Sigmoid colon (tissue), 7 donors: Measurements from ENCODE around the gene ALG10. TPM values are rescaled to one million over a fixed set of nuclear protein-coding genes. Genes with fewer than 3 reads are reported as not detected.
"Not testable (repeated sequence)": the region's sequence is repeated elsewhere in the genome, so short reads cannot be mapped to it uniquely, and the experiment has no call there.

ENCODE experiments used
- DNase-seq: peaks from one replicate; pipeline ENCODE4 v3.0.0-alpha.2; 2019
- H3K27ac ChIP-seq, 4 donors: fragments of 200-600 bp; sonication (generic); one replicate each; pipeline ENCODE4 v1.5.1; 2016 to 2019; ENCODE audit warnings: mild to moderate bottlenecking in 1 of 4
- H3K27me3 ChIP-seq, 3 donors: fragments of 200-600 bp; sonication (generic); one replicate each; pipeline ENCODE4 v1.5.1; 2019; ENCODE audit warnings: mild to moderate bottlenecking in 1 of 3
- H3K36me3 ChIP-seq, 4 donors: fragments of 200-600 bp; sonication (generic); one replicate each; pipeline ENCODE4 v1.5.1; 2016 to 2019
- H3K4me1 ChIP-seq, 4 donors: fragments of 200-600 bp; sonication (generic); one replicate each; pipeline ENCODE4 v1.5.1; 2017 to 2019
- H3K4me3 ChIP-seq, 4 donors: fragments of 200-600 bp; sonication (generic); one replicate each; pipeline ENCODE4 v1.5.1; 2017 to 2019; ENCODE audit warnings: mild to moderate bottlenecking in 2 of 4, moderate library complexity in 1 of 4
- H3K9me3 ChIP-seq, 4 donors: fragments of 200-600 bp in 3 of 4; sonication (generic) in 3 of 4; one replicate each; pipeline versions ENCODE4 v1.5.1 to v1.6.1; 2013 to 2019
- CTCF ChIP-seq, 4 experiments: fragments of 450-650 bp in 3 of 4; fragments of 200-600 bp in 1 of 4; IDR thresholded peaks; one replicate each; pipeline ENCODE4 v1.5.1; 2016 to 2019; ENCODE audit warnings: antibody characterized with exemption in 4 of 4, mild to moderate bottlenecking in 3 of 4, moderate library complexity in 2 of 4
- EP300 ChIP-seq, 4 donors: sonication (generic); formaldehyde crosslinking; IDR thresholded peaks; one replicate each; pipeline ENCODE4 v1.6.1; 2017; ENCODE audit warnings: antibody characterized with exemption in 4 of 4
- POLR2A ChIP-seq, 2 donors: fragments of 450-650 bp; IDR thresholded peaks; one replicate each; pipeline ENCODE4 v1.6.1; 2016; ENCODE audit warnings: antibody characterized with exemption in 2 of 2, mild to moderate bottlenecking in 2 of 2, moderate library complexity in 2 of 2
- POLR2AphosphoS5 ChIP-seq, 4 donors: sonication (generic); formaldehyde crosslinking; IDR thresholded peaks; one replicate each; pipeline ENCODE4 v1.6.1; 2017; ENCODE audit warnings: antibody characterized with exemption in 4 of 4
- WGBS, 2 donors: extraction: QIAGEN DNeasy Blood & Tissue Kit; methylation state at CpG; one replicate each; pipeline ENCODE4 v1.1.7; 2013; 5-methylcytosine and 5-hydroxymethylcytosine counted together
- intact Hi-C: fragments of 100-400 bp; cut with DNase I; formaldehyde crosslinking; loops from one replicate; pipeline ENCODE4 v1.15.1; 2023
- polyA plus RNA-seq, 3 donors: library from polyadenylated mRNA; stranded (reverse); fragments of 200-250 nt; gene quantifications; one replicate each; pipeline ENCODE4 v1.2.3, GENCODE V29; 2013
- total RNA-seq, 4 donors: library from RNA; depleted of rRNA; stranded (reverse); fragments of >200 nt; gene quantifications; one replicate each; pipeline ENCODE4 v1.1.0, GENCODE V29; 2016
- donor health status: healthy with polysubstance abuse.
- donor health status: Bipolar disorder and iron deficiency.
- donor health status: healthy.

ALG10 gene
- total and polyA plus RNA-seq, 7 donors, result 1.6 to 7.9 (median 4.3) TPM; not detected in 1

GRCh38 chr12:34030591-34030990 is 8.3 kb downstream of the ALG10 start:
- intact Hi-C loops, result no loop called here
- WGBS, 2 donors, result 91 to 92% methylated on average over 4 of the region's 4 CpGs
- no peak for TF ChIP-seq POLR2A (IDR thresholded peaks at IDR 0.05)
- TF ChIP-seq CTCF (IDR thresholded peaks at IDR 0.05), result no peak
- no peak for TF ChIP-seq EP300 (IDR thresholded peaks at IDR 0.05)
- no peak for TF ChIP-seq POLR2AphosphoS5 (IDR thresholded peaks at IDR 0.05)

GRCh38 chr12:34033628-34034296 is 11.5 kb downstream of the ALG10 start:
- DNase-seq, result no peak
- Histone ChIP-seq H3K36me3 (no peaks in the 10 kb centered on the region), H3K4me1 (no peaks in the 10 kb centered on the region), H3K4me3 (no peak overlapping the region), H3K27me3 (no peaks in the 10 kb centered on the region), H3K9me3 (no peaks in the 10 kb centered on the region), H3K27ac (no peak overlapping the region)
- TF ChIP-seq CTCF (IDR thresholded peaks at IDR 0.05) (peak in 1 of 4 experiments; percentile 33), POLR2AphosphoS5 (IDR thresholded peaks at IDR 0.05) (no peak)
- 34% methylated on average over 1 of the region's 1 CpG for WGBS, 2 donors
- intact Hi-C loops, result no loop called here

More at GRCh38 chr12:34030591-34030990, 8.3 kb downstream of the ALG10 start:
- Histone ChIP-seq H3K36me3 (peaks cover 0 to 10% (median 2%) of the 10 kb centered on the region in 4 donors), H3K4me1 (no peaks in the 10 kb centered on the region), H3K27ac (no peak overlapping the region), H3K27me3 (no peaks in the 10 kb centered on the region), H3K9me3 (no peaks in the 10 kb centered on the region), H3K4me3 (no peak overlapping the region)
- DNase-seq, result no peak

GRCh38 chr12:34038357-34038756 is 16.1 kb downstream of the ALG10 start:
- intact Hi-C loops, H3K4me3 ChIP-seq, H3K36me3 ChIP-seq, H3K4me1 ChIP-seq, H3K27me3 ChIP-seq, DNase-seq, H3K27ac ChIP-seq, H3K9me3 ChIP-seq: not testable (repeated sequence)
- 68 to 92% methylated on average over 3 of the region's 3 CpGs for WGBS, 2 donors

GRCh38 chr12:34046570-34046969 is 24.3 kb downstream of the ALG10 start:
- no peaks in the 10 kb centered on the region for H3K36me3 ChIP-seq
- H3K4me1 ChIP-seq, result no peaks in the 10 kb centered on the region
- no peak overlapping the region for H3K27ac ChIP-seq
- no peak overlapping the region for H3K4me3 ChIP-seq
- DNase-seq, result no peak
- H3K27me3 ChIP-seq, result no peaks in the 10 kb centered on the region
- TF ChIP-seq EP300 (IDR thresholded peaks at IDR 0.05), result no peak
- TF ChIP-seq POLR2AphosphoS5 (IDR thresholded peaks at IDR 0.05), result no peak
- TF ChIP-seq POLR2A (IDR thresholded peaks at IDR 0.05), result no peak
- no peak for TF ChIP-seq CTCF (IDR thresholded peaks at IDR 0.05)
- intact Hi-C loops, result no loop called here
- H3K9me3 ChIP-seq, result peaks cover 0 to under 1% (median 0%) of the 10 kb centered on the region in 4 donors

GRCh38 chr12:34047855-34048254 is 25.6 kb downstream of the ALG10 start:
- H3K4me1 ChIP-seq, H3K9me3 ChIP-seq, H3K4me3 ChIP-seq, DNase-seq, H3K36me3 ChIP-seq, H3K27me3 ChIP-seq, H3K27ac ChIP-seq, intact Hi-C loops: not testable (repeated sequence)
- WGBS, 2 donors, result 65 to 79% methylated on average over 2 of the region's 2 CpGs

- TF ChIP-seq POLR2AphosphoS5 (IDR thresholded peaks at IDR 0.05) (no peak), CTCF (IDR thresholded peaks at IDR 0.05) (no peak)
- Histone ChIP-seq H3K36me3 (no peaks in the 10 kb centered on the region), H3K27me3 (no peaks in the 10 kb centered on the region), H3K4me3 (no peak overlapping the region), H3K4me1 (no peaks in the 10 kb centered on the region), H3K27ac (no peak overlapping the region), H3K9me3 (peaks cover 0 to 3% (median 0%) of the 10 kb centered on the region in 4 donors)
- WGBS, 2 donors, result 89 to 94% methylated on average over 2 of the region's 2 CpGs
- intact Hi-C loops, result no loop called here
- no peak for DNase-seq
Measured at GRCh38 chr12:34048714-34049113, 26.4 kb downstream of the ALG10 start.
